ENCODE results near the gene LDLRAD1. TPM values are rescaled to one million over a fixed set of nuclear protein-coding genes. Genes with fewer than 3 reads are reported as not detected.

LDLRAD1 gene
- total and polyA plus RNA-seq, 2 donors (not counting 3 experiments of a cell fraction or from before 2014, with no cell fraction given): not detected

DNA sequence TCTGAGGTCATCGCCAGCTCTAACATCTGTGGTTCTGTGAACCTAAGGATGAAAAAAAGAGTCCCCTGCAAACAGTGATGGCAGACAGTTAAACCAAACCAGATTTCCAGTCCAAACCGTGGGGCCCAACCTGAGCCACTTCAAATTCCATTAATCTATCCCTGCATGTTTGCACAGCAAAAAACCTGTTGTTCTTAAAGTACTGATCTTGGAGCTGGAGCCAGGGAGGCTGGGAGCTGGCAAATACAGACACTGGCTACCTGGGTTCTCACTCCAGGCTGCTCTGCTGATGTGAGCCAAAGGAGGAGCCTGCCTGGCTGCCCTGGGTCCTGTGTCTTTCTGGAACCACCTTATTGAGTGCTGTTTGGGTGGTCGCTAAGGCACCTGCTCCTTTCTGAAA is 16.4 kb downstream of the LDLRAD1 start:
- no peaks in the 10 kb centered on the region for H3K9me1 ChIP-seq (replicated peaks; ENCODE audit: control insufficient read depth, extremely low read depth, insufficient read depth, low read length)
- no peaks in the 10 kb centered on the region for H3K79me2 ChIP-seq (ENCODE audit: control insufficient read depth, insufficient read depth, low read length)
- POLR2A ChIA-PET: no interaction called here
- H3K4me3 ChIP-seq (replicated peaks in 1 of 3; ENCODE audit: insufficient read depth in 1 of 3, low read depth in 1 of 3, low read length in 3 of 3): no peak overlapping the region
- CTCF ChIA-PET: no interaction called here
- no peak for DNase-seq (ENCODE audit: low read depth, low spot score)
- no peaks in the 10 kb centered on the region for H3K9me3 ChIP-seq (replicated peaks; ENCODE audit: control insufficient read depth, insufficient read depth, low read length)
- H3K27me3 ChIP-seq (ENCODE audit: control insufficient read depth in 2 of 2, insufficient read depth in 2 of 2, low read length in 2 of 2): peaks cover 0 to 2% of the 10 kb centered on the region in 2 experiments
- no peak overlapping the region for H3K9ac ChIP-seq (replicated peaks; ENCODE audit: extremely low read depth, insufficient read depth, low read length)
- H2AFZ ChIP-seq (ENCODE audit: low read depth, low read length): no peak overlapping the region
- BruUV-seq (replicated peaks): no TSS peak
- H3K27ac ChIP-seq (ENCODE audit: insufficient read depth, low read depth, low read length): no peak overlapping the region
- intact Hi-C loops (cut with micrococcal nuclease) (no loop called here), dilution Hi-C loops (cut with MboI; ENCODE audit: extremely low pct_ligation_motif_present, low sequenced_read_pairs) (no loop called here)
- no peak overlapping the region for H3K4me2 ChIP-seq (ENCODE audit: insufficient read depth, low read length)
- no peaks in the 10 kb centered on the region for H4K20me1 ChIP-seq (replicated peaks; ENCODE audit: control insufficient read depth, extremely low read depth, insufficient read depth, low read length)
- no peaks in the 10 kb centered on the region for H3K36me3 ChIP-seq (ENCODE audit: control insufficient read depth in 2 of 2, extremely low read depth in 1 of 2, insufficient read depth in 2 of 2, low read length in 2 of 2)
- FAIRE-seq: no peak
- H3K4me1 ChIP-seq (ENCODE audit: control insufficient read depth, extremely low read depth, insufficient read depth, low read length): no peaks in the 10 kb centered on the region
- TF ChIP-seq MAX (IDR thresholded peaks at IDR 0.05; ENCODE audit: insufficient read depth, insufficient read length): no peak
- no peak for TF ChIP-seq GATA2 (IDR thresholded peaks at IDR 0.05; ENCODE audit: insufficient read depth, insufficient read length, low read depth, low read length)
- TF ChIP-seq POLR2A (IDR thresholded peaks at IDR 0.05; ENCODE audit: low read depth, low read length): no peak
- TF ChIP-seq POLR2AphosphoS5 (IDR thresholded peaks at IDR 0.05; ENCODE audit: insufficient read depth, low read depth, low read length): no peak

DNA sequence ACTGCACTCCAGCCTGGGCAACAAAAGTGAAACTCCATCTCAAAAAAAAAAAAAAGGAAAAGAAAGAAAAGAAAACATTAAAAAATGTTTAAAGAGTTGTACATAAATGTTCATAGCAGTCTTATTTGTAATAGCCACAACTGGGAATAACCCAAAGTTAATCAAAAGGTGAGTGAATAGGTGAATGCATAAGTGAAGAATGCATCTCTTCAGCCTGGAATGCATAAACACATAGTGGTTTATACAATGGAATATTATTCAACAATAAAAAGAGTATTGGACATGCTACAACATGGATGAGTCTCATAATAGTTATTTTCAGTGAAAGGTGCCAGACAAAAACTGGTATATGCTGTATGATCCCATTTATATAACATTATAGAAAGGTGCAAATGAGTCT is 18.1 kb downstream of the LDLRAD1 start:
- Histone ChIP-seq H3K36me3 (ENCODE audit: control insufficient read depth in 2 of 2, extremely low read depth in 1 of 2, insufficient read depth in 2 of 2, low read length in 2 of 2) (no peaks in the 10 kb centered on the region), H3K79me2 (ENCODE audit: control insufficient read depth, insufficient read depth, low read length) (no peaks in the 10 kb centered on the region), H4K20me1 (replicated peaks; ENCODE audit: control insufficient read depth, extremely low read depth, insufficient read depth, low read length) (no peaks in the 10 kb centered on the region), H3K4me3 (replicated peaks in 1 of 3; ENCODE audit: insufficient read depth in 1 of 3, low read depth in 1 of 3, low read length in 3 of 3) (no peak overlapping the region), H2AFZ (ENCODE audit: low read depth, low read length) (no peak overlapping the region), H3K9ac (replicated peaks; ENCODE audit: extremely low read depth, insufficient read depth, low read length) (no peak overlapping the region), H3K4me2 (ENCODE audit: insufficient read depth, low read length) (no peak overlapping the region), H3K27me3 (ENCODE audit: control insufficient read depth in 2 of 2, insufficient read depth in 2 of 2, low read length in 2 of 2) (peaks cover 0 to 2% of the 10 kb centered on the region in 2 experiments), H3K9me3 (replicated peaks; ENCODE audit: control insufficient read depth, insufficient read depth, low read length) (no peaks in the 10 kb centered on the region), H3K4me1 (ENCODE audit: control insufficient read depth, extremely low read depth, insufficient read depth, low read length) (no peaks in the 10 kb centered on the region), H3K27ac (ENCODE audit: insufficient read depth, low read depth, low read length) (no peak overlapping the region), H3K9me1 (replicated peaks; ENCODE audit: control insufficient read depth, extremely low read depth, insufficient read depth, low read length) (no peaks in the 10 kb centered on the region)
- dilution Hi-C loops (cut with MboI; ENCODE audit: extremely low pct_ligation_motif_present, low sequenced_read_pairs) (no loop called here), intact Hi-C loops (cut with micrococcal nuclease) (no loop called here)
- DNase-seq (ENCODE audit: low read depth, low spot score): no peak
- FAIRE-seq: no peak
- POLR2A ChIA-PET: no interaction called here
- no peak for TF ChIP-seq GATA2 (IDR thresholded peaks at IDR 0.05; ENCODE audit: insufficient read depth, insufficient read length, low read depth, low read length)
- CTCF ChIA-PET: no interaction called here
- no TSS peak for BruUV-seq (replicated peaks)

All from endothelial cell of umbilical vein (primary cell).